ENCODE results near the gene SEMA4D.

Gene SEMA4D

DNA sequence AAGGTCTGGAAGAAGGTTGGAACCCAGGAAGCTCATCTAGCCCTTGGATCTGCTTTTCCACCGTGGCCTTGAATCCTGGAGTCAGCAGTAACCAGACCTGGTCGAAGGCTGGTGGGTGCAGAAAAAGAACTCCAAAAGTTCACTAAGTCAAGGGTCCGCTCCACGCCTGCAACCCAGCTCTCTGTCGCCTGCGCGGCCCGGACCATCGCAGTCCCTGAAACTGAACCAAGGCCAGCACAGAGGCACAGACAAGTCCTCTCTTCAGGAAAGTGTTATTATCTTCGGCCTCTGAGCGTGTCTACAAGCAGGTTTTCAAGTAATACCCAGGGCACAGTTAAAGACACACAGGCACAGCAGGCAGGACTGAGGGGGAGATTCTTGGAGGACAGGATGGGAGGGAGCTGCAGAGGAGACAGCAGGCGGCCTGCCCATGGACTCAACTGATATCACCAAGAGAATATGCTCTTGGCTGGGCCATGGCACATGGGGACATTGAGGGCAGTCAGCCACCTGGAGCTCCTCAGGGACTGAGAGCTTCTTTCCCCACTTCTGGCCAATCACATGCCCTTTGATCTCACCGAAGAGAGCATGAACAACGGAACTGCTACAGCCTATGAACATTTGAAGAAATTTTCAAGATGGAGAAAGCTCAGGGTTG is 45.8 kb upstream of the SEMA4D start:
- peaks cover 0 to 28% (median 0%) of the 10 kb centered on the region in 3 experiments for H3K27me3 ChIP-seq (ENCODE audit: control insufficient read depth in 3 of 3, insufficient read depth in 3 of 3, low read depth in 1 of 3, low read length in 3 of 3)

DNA sequence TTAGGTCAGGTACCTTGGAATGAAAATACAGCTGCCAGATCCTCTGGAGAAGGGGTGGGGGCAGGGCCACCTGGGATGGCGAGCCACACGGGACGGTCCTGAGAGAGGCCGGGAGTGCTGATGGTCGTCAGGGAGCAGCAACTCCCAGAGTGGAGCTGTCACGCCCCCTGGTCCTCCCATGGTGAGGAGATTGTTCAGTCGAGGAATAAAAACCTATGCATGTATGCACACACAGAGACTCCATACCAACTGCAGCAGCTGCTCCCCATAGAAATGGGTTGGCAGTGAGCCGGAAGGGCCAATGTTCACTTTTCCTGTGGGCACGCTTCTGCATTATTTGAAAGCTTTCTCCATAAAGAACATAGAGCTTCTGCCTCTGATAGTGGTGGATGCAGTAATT is 45.2 kb upstream of the SEMA4D start:
- Histone ChIP-seq H3K14ac (ENCODE audit: low read length) (peak overlapping the region; percentile 2), H3K27me3 (ENCODE audit: control insufficient read depth in 3 of 3, insufficient read depth in 3 of 3, low read depth in 1 of 3, low read length in 3 of 3) (peaks cover 0 to 31% (median 0%) of the 10 kb centered on the region in 3 experiments), H3K18ac (ENCODE audit: low read length) (no peak overlapping the region), H4K91ac (ENCODE audit: low read depth, low read length, poor library complexity) (no peak overlapping the region), H2BK120ac (ENCODE audit: low read depth, low read length) (no peak overlapping the region), H2AK5ac (ENCODE audit: low read depth, low read length) (no peak overlapping the region), H3K23ac (ENCODE audit: low read depth, low read length, poor library complexity) (no peak overlapping the region), H2BK12ac (ENCODE audit: low read length) (peak overlapping the region; percentile 5), H3K4ac (ENCODE audit: low read length) (no peak overlapping the region), H3K9me3 (replicated peaks in 1 of 2; ENCODE audit: control insufficient read depth in 2 of 2, insufficient read depth in 1 of 2, low read depth in 1 of 2, low read length in 2 of 2) (peaks cover 5 to 8% of the 10 kb centered on the region in 2 donors), H3K36me3 (replicated peaks in 1 of 2; ENCODE audit: control insufficient read depth in 2 of 2, insufficient read depth in 2 of 2, low read length in 2 of 2) (no peaks in the 10 kb centered on the region), H3K27ac (replicated peaks; ENCODE audit: low read length) (no peak overlapping the region), H2BK15ac (ENCODE audit: low read length) (no peak overlapping the region), H4K8ac (ENCODE audit: low read depth, low read length) (peak overlapping the region; percentile 30), H3K4me3 (ENCODE audit: low read length in 2 of 2) (no peak overlapping the region), H2AFZ (ENCODE audit: low read length) (no peak overlapping the region), H3K4me2 (ENCODE audit: insufficient read depth, low read length, poor library complexity, severe bottlenecking) (no peak overlapping the region), H3K4me1 (ENCODE audit: control insufficient read depth in 2 of 2, insufficient read depth in 1 of 2, low read depth in 1 of 2, low read length in 2 of 2) (no peaks in the 10 kb centered on the region), H3K79me1 (ENCODE audit: low read depth, low read length) (peaks cover 5% of the 10 kb centered on the region), H2BK5ac (ENCODE audit: low read length) (no peak overlapping the region), H3K9ac (ENCODE audit: low read depth, low read length, poor library complexity) (no peak overlapping the region)
- no peak for DNase-seq (ENCODE audit: low spot score)
- WGBS, 2 donors (ENCODE audit: extremely low coverage in 2 of 2, insufficient read length in 2 of 2, insufficient replicate concordance in 1 of 2): no CpG with 5 or more reads among the region's 9 CpGs

More for the DNA sequence above, 45.8 kb upstream of the SEMA4D start:
- Histone ChIP-seq H2AK5ac (ENCODE audit: low read depth, low read length) (peak overlapping the region; percentile 68), H3K4me3 (ENCODE audit: low read length in 2 of 2) (no peak overlapping the region), H3K23ac (ENCODE audit: low read depth, low read length, poor library complexity) (no peak overlapping the region), H3K36me3 (replicated peaks in 1 of 2; ENCODE audit: control insufficient read depth in 2 of 2, insufficient read depth in 2 of 2, low read length in 2 of 2) (no peaks in the 10 kb centered on the region), H3K79me1 (ENCODE audit: low read depth, low read length) (peaks cover 5% of the 10 kb centered on the region), H3K9me3 (replicated peaks in 1 of 2; ENCODE audit: control insufficient read depth in 2 of 2, insufficient read depth in 1 of 2, low read depth in 1 of 2, low read length in 2 of 2) (peaks cover 5 to 8% of the 10 kb centered on the region in 2 donors), H3K27ac (replicated peaks; ENCODE audit: low read length) (no peak overlapping the region), H3K9ac (ENCODE audit: low read depth, low read length, poor library complexity) (no peak overlapping the region), H3K14ac (ENCODE audit: low read length) (no peak overlapping the region), H3K4me2 (ENCODE audit: insufficient read depth, low read length, poor library complexity, severe bottlenecking) (no peak overlapping the region), H2BK5ac (ENCODE audit: low read length) (no peak overlapping the region), H4K91ac (ENCODE audit: low read depth, low read length, poor library complexity) (no peak overlapping the region), H4K8ac (ENCODE audit: low read depth, low read length) (no peak overlapping the region), H2BK120ac (ENCODE audit: low read depth, low read length) (peak overlapping the region; percentile 36), H3K4ac (ENCODE audit: low read length) (no peak overlapping the region), H2AFZ (ENCODE audit: low read length) (no peak overlapping the region), H2BK12ac (ENCODE audit: low read length) (no peak overlapping the region), H3K4me1 (ENCODE audit: control insufficient read depth in 2 of 2, insufficient read depth in 1 of 2, low read depth in 1 of 2, low read length in 2 of 2) (no peaks in the 10 kb centered on the region), H2BK15ac (ENCODE audit: low read length) (no peak overlapping the region), H3K18ac (ENCODE audit: low read length) (no peak overlapping the region)
- WGBS, 2 donors (ENCODE audit: extremely low coverage in 2 of 2, insufficient read length in 2 of 2, insufficient replicate concordance in 1 of 2): no CpG with 5 or more reads among the region's 14 CpGs
- DNase-seq (ENCODE audit: low spot score): no peak

- H3K9ac ChIP-seq (ENCODE audit: low read depth, low read length, poor library complexity): peak overlapping the region; percentile 73
- peak overlapping the region; percentile 53 for H3K18ac ChIP-seq (ENCODE audit: low read length)
- no peak overlapping the region for H2AFZ ChIP-seq (ENCODE audit: low read length)
- no peaks in the 10 kb centered on the region for H3K36me3 ChIP-seq (replicated peaks in 1 of 2; ENCODE audit: control insufficient read depth in 2 of 2, insufficient read depth in 2 of 2, low read length in 2 of 2)
- H4K8ac ChIP-seq (ENCODE audit: low read depth, low read length): peak overlapping the region; percentile 30
- no peak overlapping the region for H2BK5ac ChIP-seq (ENCODE audit: low read length)
- no peak overlapping the region for H3K4me3 ChIP-seq (ENCODE audit: low read length in 2 of 2)
- no peak overlapping the region for H2BK15ac ChIP-seq (ENCODE audit: low read length)
- no peaks in the 10 kb centered on the region for H3K4me1 ChIP-seq (ENCODE audit: control insufficient read depth in 2 of 2, insufficient read depth in 1 of 2, low read depth in 1 of 2, low read length in 2 of 2)
- WGBS, 2 donors (ENCODE audit: extremely low coverage in 2 of 2, insufficient read length in 2 of 2, insufficient replicate concordance in 1 of 2): no CpG with 5 or more reads among the region's 11 CpGs
- no peak overlapping the region for H3K27ac ChIP-seq (replicated peaks; ENCODE audit: low read length)
- DNase-seq (ENCODE audit: low spot score): no peak
- no peak overlapping the region for H4K91ac ChIP-seq (ENCODE audit: low read depth, low read length, poor library complexity)
- peaks cover 5 to 8% of the 10 kb centered on the region in 2 donors for H3K9me3 ChIP-seq (replicated peaks in 1 of 2; ENCODE audit: control insufficient read depth in 2 of 2, insufficient read depth in 1 of 2, low read depth in 1 of 2, low read length in 2 of 2)
- H3K14ac ChIP-seq (ENCODE audit: low read length): peak overlapping the region; percentile 2
- peaks cover 0 to 36% (median 0%) of the 10 kb centered on the region in 3 experiments for H3K27me3 ChIP-seq (ENCODE audit: control insufficient read depth in 3 of 3, insufficient read depth in 3 of 3, low read depth in 1 of 3, low read length in 3 of 3)
- H2BK12ac ChIP-seq (ENCODE audit: low read length): no peak overlapping the region
- H3K23ac ChIP-seq (ENCODE audit: low read depth, low read length, poor library complexity): no peak overlapping the region
- H2AK5ac ChIP-seq (ENCODE audit: low read depth, low read length): no peak overlapping the region
- H3K4ac ChIP-seq (ENCODE audit: low read length): no peak overlapping the region
- H3K4me2 ChIP-seq (ENCODE audit: insufficient read depth, low read length, poor library complexity, severe bottlenecking): no peak overlapping the region
- peaks cover 5% of the 10 kb centered on the region for H3K79me1 ChIP-seq (ENCODE audit: low read depth, low read length)
- H2BK120ac ChIP-seq (ENCODE audit: low read depth, low read length): no peak overlapping the region
Observed at GRCh38 chr9:89542401-89543021, 44.6 kb upstream of the SEMA4D start.

- H4K8ac ChIP-seq (ENCODE audit: low read depth, low read length): no peak overlapping the region
- H3K27ac ChIP-seq (replicated peaks; ENCODE audit: low read length): no peak overlapping the region
- no peak overlapping the region for H3K23ac ChIP-seq (ENCODE audit: low read depth, low read length, poor library complexity)
- H4K91ac ChIP-seq (ENCODE audit: low read depth, low read length, poor library complexity): no peak overlapping the region
- H3K4me1 ChIP-seq (ENCODE audit: control insufficient read depth in 2 of 2, insufficient read depth in 1 of 2, low read depth in 1 of 2, low read length in 2 of 2): no peaks in the 10 kb centered on the region
- H2BK12ac ChIP-seq (ENCODE audit: low read length): no peak overlapping the region
- H3K36me3 ChIP-seq (replicated peaks in 1 of 2; ENCODE audit: control insufficient read depth in 2 of 2, insufficient read depth in 2 of 2, low read length in 2 of 2): no peaks in the 10 kb centered on the region
- H3K4ac ChIP-seq (ENCODE audit: low read length): no peak overlapping the region
- H3K4me2 ChIP-seq (ENCODE audit: insufficient read depth, low read length, poor library complexity, severe bottlenecking): no peak overlapping the region
- peaks cover 5 to 8% of the 10 kb centered on the region in 2 donors for H3K9me3 ChIP-seq (replicated peaks in 1 of 2; ENCODE audit: control insufficient read depth in 2 of 2, insufficient read depth in 1 of 2, low read depth in 1 of 2, low read length in 2 of 2)
- H3K4me3 ChIP-seq (ENCODE audit: low read length in 2 of 2): no peak overlapping the region
- no peak overlapping the region for H2BK15ac ChIP-seq (ENCODE audit: low read length)
- no peak overlapping the region for H3K9ac ChIP-seq (ENCODE audit: low read depth, low read length, poor library complexity)
- H3K14ac ChIP-seq (ENCODE audit: low read length): no peak overlapping the region
- no peak overlapping the region for H2BK120ac ChIP-seq (ENCODE audit: low read depth, low read length)
- no peak overlapping the region for H2AK5ac ChIP-seq (ENCODE audit: low read depth, low read length)
- no peak for DNase-seq (ENCODE audit: low spot score)
- WGBS, 2 donors (ENCODE audit: extremely low coverage in 2 of 2, insufficient read length in 2 of 2, insufficient replicate concordance in 1 of 2): no CpG with 5 or more reads among the region's 3 CpGs
- H2AFZ ChIP-seq (ENCODE audit: low read length): no peak overlapping the region
- peaks cover 5% of the 10 kb centered on the region for H3K79me1 ChIP-seq (ENCODE audit: low read depth, low read length)
- peaks cover 0 to 36% (median 0%) of the 10 kb centered on the region in 3 experiments for H3K27me3 ChIP-seq (ENCODE audit: control insufficient read depth in 3 of 3, insufficient read depth in 3 of 3, low read depth in 1 of 3, low read length in 3 of 3)
- no peak overlapping the region for H2BK5ac ChIP-seq (ENCODE audit: low read length)
- no peak overlapping the region for H3K18ac ChIP-seq (ENCODE audit: low read length)
Observed at GRCh38 chr9:89541798-89542197, 43.9 kb upstream of the SEMA4D start.

Measured in neuronal stem cell (in vitro differentiated cells).